Large intestine (tissue), 3 donors: Measurements from ENCODE around the gene ANKS1A. TPM values are rescaled to one million over a fixed set of nuclear protein-coding genes. Genes with fewer than 3 reads are reported as not detected.

ENCODE experiments used
- DNase-seq, 2 donors: peaks; one replicate each; pipeline versions ENCODE4 v3.0.0 to v3.0.0-alpha.2; 2013
- H3K27ac ChIP-seq: one replicate; pipeline ENCODE4 v1.5.1; 2013; ENCODE audit warnings: low read length
- H3K27me3 ChIP-seq: 2 replicates; pipeline ENCODE4 v1.6.1; 2013; ENCODE audit warnings: low read length; ENCODE audit not compliant: control insufficient read depth, insufficient read depth
- H3K36me3 ChIP-seq: 2 replicates; pipeline ENCODE4 v1.6.1; 2013; ENCODE audit warnings: low read length; ENCODE audit not compliant: control insufficient read depth, insufficient read depth
- H3K4me1 ChIP-seq: one replicate; pipeline ENCODE4 v1.6.1; 2013; ENCODE audit warnings: low read length; ENCODE audit not compliant: control insufficient read depth, insufficient read depth
- H3K4me3 ChIP-seq: one replicate; pipeline ENCODE4 v1.5.1; 2013; ENCODE audit warnings: low read length
- H3K9me3 ChIP-seq: one replicate; pipeline ENCODE4 v1.6.1; 2013; ENCODE audit warnings: mild to moderate bottlenecking, low read depth, low read length, moderate library complexity; ENCODE audit not compliant: control insufficient read depth
- WGBS: methylation state at CpG from one replicate; pipeline ENCODE4 v1.1.5; 2013; ENCODE audit warnings: low lambda C conversion rate; ENCODE audit not compliant: insufficient coverage; 5-methylcytosine and 5-hydroxymethylcytosine counted together
- polyA plus RNA-seq: library from polyadenylated mRNA; unstranded; fragments of 120-200 nt; gene quantifications from one replicate; pipeline ENCODE4 v1.2.1, GENCODE V29; 2013

The ANKS1A gene
- polyA plus RNA-seq, 1 donor: 26.5 TPM

- 100% methylated on average over 1 of the region's 17 CpGs for WGBS
- peak overlapping the region; percentile 28 for H3K27ac ChIP-seq
These were observed 168.6 kb downstream of the ANKS1A start for GRCh38 chr6:35057449-35058357.

GRCh38 chr6:35058358-35058675 is 169.3 kb downstream of the ANKS1A start:
- Histone ChIP-seq H3K4me1 (peaks cover under 1% of the 10 kb centered on the region), H3K27me3 (no peaks in the 10 kb centered on the region), H3K4me3 (no peak overlapping the region), H3K27ac (peak overlapping the region; percentile 3), H3K9me3 (no peaks in the 10 kb centered on the region), H3K36me3 (peaks cover 82% of the 10 kb centered on the region)
- no peak for DNase-seq
- WGBS: no CpG with 5 or more reads among the region's 10 CpGs

More at GRCh38 chr6:35057449-35058357, 168.6 kb downstream of the ANKS1A start:
- peaks cover 4% of the 10 kb centered on the region for H3K4me1 ChIP-seq
- DNase-seq: no peak
- no peaks in the 10 kb centered on the region for H3K27me3 ChIP-seq
- H3K36me3 ChIP-seq: peaks cover 76% of the 10 kb centered on the region
- H3K9me3 ChIP-seq: no peaks in the 10 kb centered on the region
- no peak overlapping the region for H3K4me3 ChIP-seq

- DNase-seq: no peak
- no CpG with 5 or more reads among the region's 21 CpGs for WGBS
- Histone ChIP-seq H3K9me3 (no peaks in the 10 kb centered on the region), H3K4me1 (no peaks in the 10 kb centered on the region), H3K36me3 (peaks cover 82% of the 10 kb centered on the region), H3K27ac (peak overlapping the region; percentile 3), H3K27me3 (no peaks in the 10 kb centered on the region), H3K4me3 (no peak overlapping the region)
These were observed 169.9 kb downstream of the ANKS1A start for GRCh38 chr6:35058865-35059522.

GRCh38 chr6:35059596-35060345 is 170.7 kb downstream of the ANKS1A start:
- WGBS: no CpG with 5 or more reads among the region's 21 CpGs
- Histone ChIP-seq H3K9me3 (no peaks in the 10 kb centered on the region), H3K4me3 (no peak overlapping the region), H3K4me1 (no peaks in the 10 kb centered on the region), H3K27ac (no peak overlapping the region), H3K36me3 (peaks cover 80% of the 10 kb centered on the region), H3K27me3 (no peaks in the 10 kb centered on the region)
- DNase-seq: no peak

- H3K9me3 ChIP-seq: no peaks in the 10 kb centered on the region
- H3K36me3 ChIP-seq: peaks cover 83% of the 10 kb centered on the region
- no peaks in the 10 kb centered on the region for H3K4me1 ChIP-seq
- H3K4me3 ChIP-seq: no peak overlapping the region
- no peak overlapping the region for H3K27ac ChIP-seq
- no peaks in the 10 kb centered on the region for H3K27me3 ChIP-seq
- no peak for DNase-seq
- no CpG with 5 or more reads among the region's 9 CpGs for WGBS
These were observed 172.1 kb downstream of the ANKS1A start for GRCh38 chr6:35061102-35061615.

- H3K36me3 ChIP-seq: peaks cover 88% of the 10 kb centered on the region
- no peaks in the 10 kb centered on the region for H3K27me3 ChIP-seq
- H3K4me1 ChIP-seq: no peaks in the 10 kb centered on the region
These were observed 172.8 kb downstream of the ANKS1A start for GRCh38 chr6:35061651-35062410.

GRCh38 chr6:35062676-35063574 is 173.9 kb downstream of the ANKS1A start:
- Histone ChIP-seq H3K36me3 (peaks cover 90% of the 10 kb centered on the region), H3K27me3 (no peaks in the 10 kb centered on the region), H3K4me3 (no peak overlapping the region), H3K9me3 (no peaks in the 10 kb centered on the region), H3K4me1 (no peaks in the 10 kb centered on the region), H3K27ac (no peak overlapping the region)
- 80% methylated on average over 1 of the region's 14 CpGs for WGBS
- no peak for DNase-seq

More at GRCh38 chr6:35061651-35062410, 172.8 kb downstream of the ANKS1A start:
- WGBS: no CpG with 5 or more reads among the region's 16 CpGs
- Histone ChIP-seq H3K4me3 (no peak overlapping the region), H3K9me3 (no peaks in the 10 kb centered on the region), H3K27ac (no peak overlapping the region)
- no peak for DNase-seq

GRCh38 chr6:35063701-35064280 is 174.7 kb downstream of the ANKS1A start:
- Histone ChIP-seq H3K4me1 (no peaks in the 10 kb centered on the region), H3K4me3 (no peak overlapping the region), H3K36me3 (peaks cover 83% of the 10 kb centered on the region), H3K27ac (no peak overlapping the region), H3K27me3 (no peaks in the 10 kb centered on the region), H3K9me3 (no peaks in the 10 kb centered on the region)
- DNase-seq: no peak
- WGBS: 89% methylated on average over 3 of the region's 11 CpGs

- H3K36me3 ChIP-seq: peaks cover 79% of the 10 kb centered on the region
- H3K27ac ChIP-seq: no peak overlapping the region
These were observed 175.2 kb downstream of the ANKS1A start for GRCh38 chr6:35064290-35064689.

More at GRCh38 chr6:35064290-35064689, 175.2 kb downstream of the ANKS1A start:
- no peaks in the 10 kb centered on the region for H3K4me1 ChIP-seq
- no CpG with 5 or more reads among the region's 8 CpGs for WGBS
- no peak for DNase-seq
- no peaks in the 10 kb centered on the region for H3K27me3 ChIP-seq
- no peak overlapping the region for H3K4me3 ChIP-seq
- H3K9me3 ChIP-seq: no peaks in the 10 kb centered on the region
